HepG2 (cell line): ENCODE measurements around the gene NPPB. TPM values are rescaled to one million over a fixed set of nuclear protein-coding genes. Genes with fewer than 3 reads are reported as not detected.

Experiments used
- ARNT ChIP-seq: fragments of 450-650 bp; IDR thresholded peaks from 2 replicates; pipeline ENCODE4 v1.6.1; 2017
- EHMT2 ChIP-seq: fragments of 200-600 bp; sonication (generic); IDR thresholded peaks from 2 replicates; pipeline ENCODE4 v1.7.0; 2017; ENCODE audit warnings: antibody characterized with exemption, low read depth, low read length, borderline replicate concordance
- FOXP1 ChIP-seq, 2 experiments: fragments of 450-650 bp in 1 of 2; IDR thresholded peaks; 2 replicates each; pipeline ENCODE4 v1.6.1; 2017 to 2018; ENCODE audit warnings: antibody characterized with exemption in 1 of 2
- GATAD2A ChIP-seq: IDR thresholded peaks from 2 replicates; pipeline ENCODE4 v1.6.1; 2016
- JARID2 ChIP-seq: sonication (generic); formaldehyde crosslinking; IDR thresholded peaks from 2 replicates; pipeline ENCODE4 v1.8.1; 2023; ENCODE audit warnings: missing genetic modification reagents, inconsistent platforms; ENCODE audit not compliant: insufficient replicate concordance
- JDP2 ChIP-seq: sonication (generic); formaldehyde crosslinking; IDR thresholded peaks from 2 replicates; pipeline ENCODE4 v1.8.1; 2022; ENCODE audit warnings: missing genetic modification reagents, borderline replicate concordance
- JUNB ChIP-seq: sonication (generic); formaldehyde crosslinking; IDR thresholded peaks from 2 replicates; pipeline ENCODE4 v1.8.0; 2022; ENCODE audit warnings: missing genetic modification reagents, mild to moderate bottlenecking, borderline replicate concordance
- KDM6A ChIP-seq: IDR thresholded peaks from 2 replicates; pipeline ENCODE4 v1.6.1; 2016; ENCODE audit warnings: low read depth
- NFIC ChIP-seq: IDR thresholded peaks from 2 replicates; pipeline ENCODE4 v1.6.1; 2012; ENCODE audit warnings: mild to moderate bottlenecking, low read length, inconsistent platforms
- NPAS2 ChIP-seq: sonication (generic); formaldehyde crosslinking; IDR thresholded peaks from 2 replicates; pipeline ENCODE4 v1.8.0; 2022; ENCODE audit warnings: mild to moderate bottlenecking, missing genetic modification reagents, borderline replicate concordance
- SIN3A ChIP-seq: IDR thresholded peaks from 2 replicates; pipeline ENCODE4 v1.6.1; 2011; ENCODE audit warnings: low read depth, mild to moderate bottlenecking, control low read depth, low read length, borderline replicate concordance
- SRSF4 ChIP-seq: fragments of 200-400 bp; formaldehyde crosslinking; IDR thresholded peaks from one replicate; pipeline ENCODE4 v1.6.1; 2018; ENCODE audit warnings: mild to moderate bottlenecking, low read depth, low read length, moderate library complexity; ENCODE audit not compliant: poor library complexity, severe bottlenecking
- TCF12 ChIP-seq, 2 experiments: fragments of 450-650 bp in 1 of 2; sonication (generic) in 1 of 2; formaldehyde crosslinking in 1 of 2; IDR thresholded peaks; 2 replicates each; pipeline versions ENCODE4 v1.6.1 to v1.8.0; 2017 to 2022; ENCODE audit warnings: antibody characterized with exemption in 1 of 2, mild to moderate bottlenecking in 1 of 2, missing genetic modification reagents in 1 of 2, moderate library complexity in 1 of 2
- ZBTB20 ChIP-seq: sonication (generic); formaldehyde crosslinking; IDR thresholded peaks from 2 replicates; pipeline ENCODE4 v1.8.1; 2023; ENCODE audit warnings: missing genetic modification reagents, low read depth, mild to moderate bottlenecking, borderline replicate concordance
- ZFP1 ChIP-seq: IDR thresholded peaks from 2 replicates; pipeline ENCODE4 v1.6.1; 2016
- ZFP37 ChIP-seq: sonication (generic); formaldehyde crosslinking; IDR thresholded peaks from 2 replicates; pipeline ENCODE4 v1.4.0; 2020; ENCODE audit warnings: missing genetic modification reagents, borderline replicate concordance
- ZNF225 ChIP-seq: sonication (generic); formaldehyde crosslinking; IDR thresholded peaks from 2 replicates; pipeline ENCODE4 v1.4.0; 2020; ENCODE audit warnings: mild to moderate bottlenecking, missing genetic modification reagents
- ZNF446 ChIP-seq: sonication (generic); formaldehyde crosslinking; IDR thresholded peaks from 2 replicates; pipeline ENCODE4 v1.5.0; 2020; ENCODE audit warnings: mild to moderate bottlenecking, missing genetic modification reagents
- ZNF460 ChIP-seq: sonication (generic); formaldehyde crosslinking; IDR thresholded peaks from 2 replicates; pipeline ENCODE4 v1.5.1; 2020; ENCODE audit warnings: missing genetic modification reagents, mild to moderate bottlenecking, borderline replicate concordance
- ZNF549 ChIP-seq: sonication (generic); formaldehyde crosslinking; IDR thresholded peaks from 2 replicates; pipeline ENCODE4 v1.5.0; 2020; ENCODE audit warnings: missing genetic modification reagents
- ZNF777 ChIP-seq: sonication (generic); formaldehyde crosslinking; IDR thresholded peaks from 2 replicates; pipeline ENCODE4 v1.4.0; 2020; ENCODE audit warnings: missing genetic modification reagents
- polyA plus RNA-seq, 8 experiments: library from polyadenylated mRNA; depleted of rRNA in 3 of 8; stranded (reverse) in 7 of 8; unstranded in 1 of 8; fragments of >200 nt; fragmentation: Illumina TruSeq in 4 of 8; extraction: Trizol in 4 of 8; gene quantifications; 2 replicates each; pipeline versions ENCODE4 v1.2.1 to v1.2.3, GENCODE V29; 2011 to 2016; ENCODE audit warnings: low read depth in 4 of 8, missing spikeins in 1 of 8, mixed read lengths in 1 of 8; ENCODE audit not compliant: insufficient read depth in 1 of 8
- total RNA-seq, 5 experiments: library from RNA; depleted of rRNA; stranded (reverse); fragments of >200 nt; fragmentation: Illumina TruSeq; extraction: Trizol; gene quantifications; 2 replicates each; pipeline ENCODE4 v1.2.3, GENCODE V29; 2016; ENCODE audit warnings: low read depth in 1 of 5
- TF ChIP-seq, protein P1 (sequence below): sonication (generic); formaldehyde crosslinking; IDR thresholded peaks from 2 replicates; pipeline ENCODE4 v1.5.1; 2020; ENCODE audit warnings: mild to moderate bottlenecking, missing genetic modification reagents, moderate library complexity
- TF ChIP-seq, protein P2 (sequence below): IDR thresholded peaks from 2 replicates; pipeline ENCODE4 v1.6.1; 2016
- TF ChIP-seq, protein P3 (sequence below): sonication (generic); formaldehyde crosslinking; IDR thresholded peaks from 2 replicates; pipeline ENCODE4 v1.5.0; 2020; ENCODE audit warnings: mild to moderate bottlenecking, missing genetic modification reagents

Gene NPPB
- total and polyA plus RNA-seq, 2 of the 13 experiments (the other 11 are each of a cell fraction or from before 2014, with no cell fraction given) = 1.9 TPM; not detected in 1

DNA sequence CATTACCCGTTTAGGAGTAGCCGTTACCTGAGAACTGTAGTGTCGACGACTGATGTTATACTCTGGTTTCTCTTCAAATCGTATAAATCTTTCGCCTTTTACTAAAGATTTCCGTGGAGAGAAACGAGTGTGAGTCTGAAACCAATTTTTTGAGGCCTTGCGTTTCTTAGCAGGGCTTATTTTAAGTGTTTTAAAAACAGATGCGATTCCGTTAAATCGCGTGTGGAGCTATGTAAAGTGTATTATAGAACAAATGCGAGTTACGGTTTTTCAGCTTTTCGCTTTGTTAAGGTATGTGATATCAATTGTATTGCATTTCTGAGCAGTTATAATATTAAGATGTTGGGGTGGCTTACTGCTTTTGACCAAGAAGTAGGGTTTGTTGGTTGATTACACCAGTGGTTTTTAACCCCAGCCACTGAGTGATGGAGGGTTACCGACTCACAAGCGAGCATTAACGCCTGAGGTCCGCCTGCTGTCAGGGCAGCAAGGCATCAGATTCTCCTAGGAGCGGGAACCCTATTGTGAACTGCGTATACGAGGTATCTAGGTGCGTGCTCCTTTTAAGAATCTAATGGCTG is 49.4 kb upstream of the NPPB start (continued):
- TF ChIP-seq JUNB (CRISPR knock-in tag) = no peak
- peak; percentile 21; the same call in 1 of the 2 replicates for TF ChIP-seq KDM6A (CRISPR knock-in tag)
- TF ChIP-seq ZNF460 (CRISPR knock-in tag) = peak; percentile 31; the same call in 1 of the 2 replicates
- TF ChIP-seq ZBTB20 (CRISPR knock-in tag) = 0 out of 2 replicates have a peak, but pooled peaks have one; percentile 27
- TF ChIP-seq, protein P1, sequence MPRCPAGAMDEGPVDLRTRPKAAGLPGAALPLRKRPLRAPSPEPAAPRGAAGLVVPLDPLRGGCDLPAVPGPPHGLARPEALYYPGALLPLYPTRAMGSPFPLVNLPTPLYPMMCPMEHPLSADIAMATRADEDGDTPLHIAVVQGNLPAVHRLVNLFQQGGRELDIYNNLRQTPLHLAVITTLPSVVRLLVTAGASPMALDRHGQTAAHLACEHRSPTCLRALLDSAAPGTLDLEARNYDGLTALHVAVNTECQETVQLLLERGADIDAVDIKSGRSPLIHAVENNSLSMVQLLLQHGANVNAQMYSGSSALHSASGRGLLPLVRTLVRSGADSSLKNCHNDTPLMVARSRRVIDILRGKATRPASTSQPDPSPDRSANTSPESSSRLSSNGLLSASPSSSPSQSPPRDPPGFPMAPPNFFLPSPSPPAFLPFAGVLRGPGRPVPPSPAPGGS (CRISPR knock-in tag) = no peak; the same call in 1 of the 2 replicates
- TF ChIP-seq ZNF446 (CRISPR knock-in tag) = peak; percentile 77; the same call in 1 of the 2 replicates
- no peak for TF ChIP-seq ZNF549
- peak; percentile 30 for TF ChIP-seq JARID2 (CRISPR knock-in tag)
- TF ChIP-seq NFIC = peak; percentile 96
- peak; percentile 24; the same call in 1 of the 2 replicates for TF ChIP-seq ZNF777
- no peak for TF ChIP-seq EHMT2
- TF ChIP-seq, protein P2, sequence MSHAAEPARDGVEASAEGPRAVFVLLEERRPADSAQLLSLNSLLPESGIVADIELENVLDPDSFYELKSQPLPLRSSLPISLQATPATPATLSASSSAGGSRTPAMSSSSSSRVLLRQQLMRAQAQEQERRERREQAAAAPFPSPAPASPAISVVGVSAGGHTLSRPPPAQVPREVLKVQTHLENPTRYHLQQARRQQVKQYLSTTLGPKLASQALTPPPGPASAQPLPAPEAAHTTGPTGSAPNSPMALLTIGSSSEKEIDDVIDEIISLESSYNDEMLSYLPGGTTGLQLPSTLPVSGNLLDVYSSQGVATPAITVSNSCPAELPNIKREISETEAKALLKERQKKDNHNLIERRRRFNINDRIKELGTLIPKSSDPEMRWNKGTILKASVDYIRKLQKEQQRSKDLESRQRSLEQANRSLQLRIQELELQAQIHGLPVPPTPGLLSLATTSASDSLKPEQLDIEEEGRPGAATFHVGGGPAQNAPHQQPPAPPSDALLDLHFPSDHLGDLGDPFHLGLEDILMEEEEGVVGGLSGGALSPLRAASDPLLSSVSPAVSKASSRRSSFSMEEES = peak; percentile 73
- TF ChIP-seq, protein P3, sequence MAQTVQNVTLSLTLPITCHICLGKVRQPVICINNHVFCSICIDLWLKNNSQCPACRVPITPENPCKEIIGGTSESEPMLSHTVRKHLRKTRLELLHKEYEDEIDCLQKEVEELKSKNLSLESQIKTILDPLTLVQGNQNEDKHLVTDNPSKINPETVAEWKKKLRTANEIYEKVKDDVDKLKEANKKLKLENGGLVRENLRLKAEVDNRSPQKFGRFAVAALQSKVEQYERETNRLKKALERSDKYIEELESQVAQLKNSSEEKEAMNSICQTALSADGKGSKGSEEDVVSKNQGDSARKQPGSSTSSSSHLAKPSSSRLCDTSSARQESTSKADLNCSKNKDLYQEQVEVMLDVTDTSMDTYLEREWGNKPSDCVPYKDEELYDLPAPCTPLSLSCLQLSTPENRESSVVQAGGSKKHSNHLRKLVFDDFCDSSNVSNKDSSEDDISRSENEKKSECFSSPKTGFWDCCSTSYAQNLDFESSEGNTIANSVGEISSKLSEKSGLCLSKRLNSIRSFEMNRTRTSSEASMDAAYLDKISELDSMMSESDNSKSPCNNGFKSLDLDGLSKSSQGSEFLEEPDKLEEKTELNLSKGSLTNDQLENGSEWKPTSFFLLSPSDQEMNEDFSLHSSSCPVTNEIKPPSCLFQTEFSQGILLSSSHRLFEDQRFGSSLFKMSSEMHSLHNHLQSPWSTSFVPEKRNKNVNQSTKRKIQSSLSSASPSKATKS (CRISPR knock-in tag) = peak; percentile 37; the same call in 1 of the 2 replicates
- no peak for TF ChIP-seq ZNF225 (CRISPR knock-in tag)
- TF ChIP-seq TCF12 (IDR thresholded peaks at IDR 0.05) = no peak
- 0 out of 2 replicates have a peak, but pooled peaks have one; percentile 55 for TF ChIP-seq TCF12 (CRISPR knock-in tag; IDR thresholded peaks at IDR 0.05)
- peak; percentile 86; the same call in 1 of the 2 replicates for TF ChIP-seq ZFP1
- 0 out of 2 replicates have a peak, but pooled peaks have one; percentile 40 for TF ChIP-seq NPAS2 (CRISPR knock-in tag)
- TF ChIP-seq FOXP1 (IDR thresholded peaks at IDR 0.05) = no peak
- TF ChIP-seq FOXP1 (CRISPR knock-in tag; IDR thresholded peaks at IDR 0.05) = peak; percentile 25; the same call in 1 of the 2 replicates
- no peak for TF ChIP-seq JDP2 (CRISPR knock-in tag)
- TF ChIP-seq SRSF4 = no peak
- peak; percentile 70; the same call in 1 of the 2 replicates for TF ChIP-seq ZFP37 (CRISPR knock-in tag)
- TF ChIP-seq SIN3A = peak; percentile 95
- TF ChIP-seq ARNT = no peak
- peak; percentile 76 for TF ChIP-seq GATAD2A
